Anterior cingulate cortex (tissue), 58 donors: ENCODE data around the gene RIMS3.
"Not testable (repeated sequence)": the region's sequence is repeated elsewhere in the genome, so short reads cannot be mapped to it uniquely, and the experiment has no call there.

ENCODE experiments used
- DNase-seq, 58 donors: peaks; one replicate each; lab custom pipeline; 2025; lab: John Stamatoyannopoulos, UW

The RIMS3 gene

DNA sequence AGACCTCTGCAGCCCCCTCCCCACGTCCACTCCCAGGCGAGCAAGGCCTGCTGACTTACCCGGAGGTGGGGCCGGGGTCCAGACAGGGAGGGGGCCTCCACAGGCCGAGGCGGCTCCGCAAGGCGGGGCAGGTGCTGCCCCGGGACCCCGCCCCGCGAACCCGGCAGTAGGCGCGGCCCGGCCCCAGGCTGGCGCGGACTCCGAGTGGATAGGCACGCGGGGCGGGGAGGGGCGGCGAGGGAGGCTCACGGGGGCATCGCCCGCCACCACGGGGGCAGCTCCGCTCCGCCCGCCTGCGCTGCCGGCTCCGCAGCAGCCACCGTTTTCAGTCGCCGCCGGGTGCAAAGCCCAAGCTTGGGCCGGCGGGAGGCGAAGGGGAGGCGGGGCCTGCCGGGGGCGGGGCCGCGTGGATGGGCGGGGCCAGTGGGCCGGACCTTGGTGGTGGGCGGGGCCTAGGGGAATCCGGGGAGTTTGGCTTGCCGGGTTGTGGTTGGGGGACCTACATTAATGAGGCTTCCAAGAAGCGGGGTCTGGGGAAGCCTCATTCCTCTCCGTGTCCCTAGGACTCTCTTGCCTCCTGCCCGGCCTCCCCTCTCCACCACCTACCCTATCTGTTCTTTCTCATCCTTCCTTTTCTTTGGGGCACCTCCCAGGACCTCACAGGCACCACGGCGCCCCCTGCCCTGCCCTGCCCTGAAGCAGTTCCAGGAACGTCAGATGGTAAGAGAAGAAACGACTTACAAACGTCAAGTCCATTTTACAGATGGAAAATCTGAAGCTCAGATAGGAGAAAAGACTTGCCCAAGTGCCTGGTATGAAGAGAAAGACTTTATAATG lies at the start of gene RIMS3:
RIMS3 (minus strand) TSS at position 348 of the 837 bp plus-strand sequence. CDS start 23,757 bp downstream, outside the sequence.
- DNase-seq: peak in 55 of 58 donors; percentile 29 to 90 (median 67)

DNA sequence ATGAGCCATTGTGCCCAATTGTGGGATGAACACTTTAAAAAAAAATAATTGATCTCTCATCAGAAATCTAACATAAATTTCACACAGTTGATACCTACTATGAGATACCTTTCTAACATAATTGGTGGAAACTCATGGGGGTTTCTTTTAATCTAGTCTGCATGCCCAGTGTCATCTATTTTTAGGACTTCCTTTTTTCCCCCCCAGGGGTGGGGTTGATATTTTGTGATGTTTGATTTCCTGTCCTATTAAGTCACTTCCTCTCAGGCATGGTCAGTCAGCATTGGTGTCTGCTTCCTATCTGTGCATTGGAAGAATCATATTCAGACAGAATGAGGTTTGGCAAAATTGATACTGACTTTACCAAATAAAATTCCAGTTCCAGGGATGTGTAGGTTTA lies 47.5 kb upstream of the RIMS3 start:
- no peak for DNase-seq

DNA sequence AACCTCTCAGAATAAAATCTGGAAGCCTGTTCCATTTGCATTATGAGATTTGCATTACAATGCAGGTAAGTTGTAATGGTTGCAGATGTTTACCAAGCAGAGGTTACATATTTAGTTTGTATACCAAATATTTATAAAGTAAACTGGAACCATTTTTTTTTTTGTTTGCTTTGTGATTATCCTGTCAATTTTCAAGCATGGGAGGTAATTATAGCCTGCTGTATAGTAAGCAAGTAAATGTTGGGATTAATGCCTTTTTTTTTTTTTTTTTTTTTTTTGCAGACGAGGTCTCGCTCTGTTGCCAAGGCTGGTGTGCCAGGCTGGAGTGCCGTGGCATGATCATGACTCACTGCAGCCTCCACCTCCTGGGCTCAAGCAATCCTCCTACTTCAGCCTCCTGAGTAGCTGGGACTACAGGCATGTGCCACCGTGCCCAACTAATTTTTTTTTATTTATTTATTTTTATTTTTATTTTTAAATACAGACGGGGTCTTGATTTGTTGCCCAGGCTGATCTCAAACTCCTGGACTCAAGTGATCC lies 47.0 kb upstream of the RIMS3 start:
- DNase-seq: no peak

DNA sequence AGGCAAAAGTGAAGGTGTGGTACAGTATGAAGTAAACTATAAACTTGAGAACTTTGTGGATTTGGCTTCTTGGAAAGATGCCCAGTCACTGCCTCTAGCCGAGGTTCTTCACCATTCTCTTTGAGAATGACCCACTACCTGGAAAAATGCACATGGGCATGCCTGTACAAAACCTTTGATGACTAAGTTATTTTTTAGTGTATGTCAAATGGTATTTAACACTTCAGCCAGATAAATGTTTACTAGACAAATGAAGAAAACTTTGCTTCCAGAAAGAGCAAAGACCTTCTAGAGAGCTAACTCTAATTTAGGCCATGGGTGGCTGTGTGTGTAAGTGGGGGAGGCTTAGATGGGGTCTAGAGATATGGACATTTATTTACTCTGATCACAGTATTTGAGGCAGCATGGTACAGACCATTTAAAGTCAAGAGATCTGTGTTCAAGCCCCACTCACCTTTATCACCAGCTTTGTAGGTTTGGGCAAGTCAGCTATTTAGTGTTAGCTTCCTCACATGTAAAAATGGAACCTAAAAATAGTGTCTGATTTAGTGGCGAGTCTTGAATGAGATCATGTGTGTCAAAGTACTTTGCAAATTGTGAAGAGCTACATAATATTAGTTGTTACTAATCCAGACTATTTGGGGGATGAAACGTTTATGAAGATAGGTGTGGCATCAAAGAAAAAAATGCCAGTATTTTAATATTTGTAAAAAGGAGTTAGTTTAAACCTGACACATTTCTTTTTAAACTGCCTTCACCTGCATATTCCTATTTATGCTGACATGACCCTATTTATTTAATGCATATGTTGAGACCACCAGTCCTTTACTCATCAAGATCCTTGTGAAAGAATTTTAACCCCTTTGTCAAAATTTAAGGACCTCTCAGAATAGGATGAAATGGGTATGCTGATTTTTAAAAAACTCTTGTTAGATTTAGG lies 46.3 kb upstream of the RIMS3 start:
- DNase-seq: no peak

DNA sequence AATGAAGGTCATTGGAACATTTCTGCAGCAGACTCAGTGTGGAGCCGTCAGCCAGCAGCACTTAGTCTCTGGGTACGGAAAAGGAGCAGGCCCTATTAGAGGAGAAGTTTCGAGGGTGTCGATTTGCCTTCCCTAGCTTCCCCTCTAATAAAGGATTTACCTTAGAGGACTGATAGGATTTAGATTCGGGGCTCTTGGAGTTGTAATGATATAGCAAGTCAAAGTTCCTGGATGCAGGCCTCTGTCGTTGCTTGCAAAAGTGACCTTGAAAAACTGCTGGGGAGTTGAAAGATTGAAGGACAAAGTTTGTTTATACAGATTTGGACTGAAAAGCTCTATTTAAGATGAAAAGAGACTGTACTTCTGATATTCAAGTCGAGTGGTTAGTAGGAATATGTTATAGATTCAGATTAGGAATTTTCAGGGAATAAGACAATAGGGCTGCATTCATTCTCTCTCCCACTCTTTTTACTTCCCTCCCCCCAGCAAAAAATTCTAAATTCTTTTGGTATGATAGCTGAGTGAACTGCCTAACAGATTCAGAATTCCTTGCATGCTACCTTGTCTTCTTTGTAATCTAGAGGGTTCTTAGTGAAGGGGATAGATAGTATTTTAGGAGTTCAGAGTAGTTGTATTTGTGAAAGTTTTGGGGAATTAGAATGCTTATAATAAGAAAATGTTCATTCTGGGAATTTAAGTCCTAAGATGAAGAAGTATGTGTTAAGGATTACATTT lies 45.3 kb upstream of the RIMS3 start:
- DNase-seq: peak in 10 of 58 donors; percentile 1 to 15 (median 6)

DNA sequence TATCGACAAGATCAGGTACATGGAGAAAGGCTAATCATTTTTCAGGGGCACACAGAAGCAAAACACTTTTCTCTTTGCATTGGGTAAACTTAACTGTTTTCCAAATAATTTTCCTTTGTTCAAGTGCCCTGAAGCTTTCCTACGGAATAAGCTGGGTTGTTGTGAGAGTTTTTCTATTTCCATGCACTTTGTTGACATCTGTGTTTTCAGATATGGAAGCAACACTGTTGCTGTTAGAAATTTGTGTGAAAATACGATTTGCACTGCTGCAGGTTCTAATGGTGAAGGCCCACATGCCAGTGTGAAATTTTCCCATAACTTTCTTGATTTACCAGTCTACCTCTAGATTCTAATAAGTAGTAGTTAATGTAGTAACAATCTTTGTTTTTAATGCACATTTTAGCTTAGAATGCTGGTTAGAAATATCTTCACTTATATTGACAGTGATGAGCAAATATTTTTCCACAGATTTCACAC lies 44.4 kb upstream of the RIMS3 start:
- DNase-seq: no peak

DNA sequence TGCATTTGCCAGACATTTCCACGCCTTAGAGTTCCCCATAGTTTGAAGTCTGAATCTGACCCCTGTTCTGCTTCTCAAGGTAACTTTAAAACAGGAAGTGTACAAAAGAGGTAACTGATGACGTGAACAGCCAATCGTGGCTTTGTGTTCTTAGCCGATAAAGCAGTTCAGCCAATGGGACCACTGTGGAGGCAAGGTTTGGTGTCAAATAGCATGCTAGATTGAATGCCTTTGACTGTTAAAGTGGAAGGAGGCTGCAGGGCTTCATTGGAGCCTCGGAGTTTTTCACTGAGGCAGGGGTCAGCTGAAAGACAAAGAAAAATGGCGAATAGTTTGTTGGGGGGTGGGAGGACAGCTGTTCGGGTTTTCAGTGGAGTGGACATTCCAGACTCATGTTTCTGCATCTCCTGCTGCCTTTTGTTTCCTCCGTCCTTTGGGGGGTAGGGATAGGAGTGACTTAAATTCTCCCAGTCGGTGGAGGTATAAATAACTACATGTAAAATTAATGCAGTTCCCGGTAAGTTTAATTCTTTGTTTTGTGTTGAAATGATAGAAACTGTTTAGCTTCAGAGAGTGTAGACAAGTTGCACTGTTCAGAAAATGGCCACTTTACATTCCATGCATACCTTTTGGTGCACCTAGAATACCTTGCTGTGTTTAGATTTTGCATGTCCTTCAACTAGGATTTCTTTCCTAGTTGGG lies 43.8 kb upstream of the RIMS3 start:
- peak in 57 of 58 donors; percentile 4 to 96 (median 76) for DNase-seq

DNA sequence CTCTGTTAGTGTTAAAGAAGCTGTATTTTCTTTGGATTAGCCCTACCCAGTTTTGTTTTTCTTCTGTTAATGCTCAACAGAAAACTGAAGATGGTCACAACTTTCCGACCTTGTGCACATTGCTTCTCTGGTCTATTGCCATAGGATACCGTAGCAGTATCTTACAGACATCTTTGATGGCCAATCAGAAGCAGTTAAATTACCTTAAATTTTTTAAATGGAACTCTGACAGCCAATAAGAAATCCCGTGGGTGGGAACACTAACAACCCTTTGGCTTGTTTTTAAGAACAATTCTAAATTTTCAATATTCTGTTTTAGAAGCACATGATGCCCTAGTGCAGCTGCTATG lies 43.2 kb upstream of the RIMS3 start:
- no peak for DNase-seq

DNA sequence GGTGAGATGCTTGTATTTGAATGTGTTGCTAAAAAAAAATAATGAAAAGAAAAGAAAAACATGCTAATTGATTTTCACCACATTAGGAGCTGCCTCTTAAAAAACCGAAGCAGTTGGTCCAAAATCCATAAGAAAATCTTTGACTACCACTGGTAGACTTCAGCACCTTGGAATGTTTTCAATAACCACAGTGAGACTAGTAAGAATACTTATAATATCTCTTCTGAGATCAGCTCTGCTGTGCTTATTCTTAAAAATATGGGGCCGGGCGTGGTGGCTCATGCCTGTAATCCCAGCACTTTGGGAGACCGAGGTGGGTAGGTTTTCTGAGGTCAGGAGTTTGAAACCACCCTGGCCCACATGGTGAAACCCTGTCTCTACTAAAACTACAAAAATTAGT lies 41.1 kb upstream of the RIMS3 start:
- no peak for DNase-seq

DNA sequence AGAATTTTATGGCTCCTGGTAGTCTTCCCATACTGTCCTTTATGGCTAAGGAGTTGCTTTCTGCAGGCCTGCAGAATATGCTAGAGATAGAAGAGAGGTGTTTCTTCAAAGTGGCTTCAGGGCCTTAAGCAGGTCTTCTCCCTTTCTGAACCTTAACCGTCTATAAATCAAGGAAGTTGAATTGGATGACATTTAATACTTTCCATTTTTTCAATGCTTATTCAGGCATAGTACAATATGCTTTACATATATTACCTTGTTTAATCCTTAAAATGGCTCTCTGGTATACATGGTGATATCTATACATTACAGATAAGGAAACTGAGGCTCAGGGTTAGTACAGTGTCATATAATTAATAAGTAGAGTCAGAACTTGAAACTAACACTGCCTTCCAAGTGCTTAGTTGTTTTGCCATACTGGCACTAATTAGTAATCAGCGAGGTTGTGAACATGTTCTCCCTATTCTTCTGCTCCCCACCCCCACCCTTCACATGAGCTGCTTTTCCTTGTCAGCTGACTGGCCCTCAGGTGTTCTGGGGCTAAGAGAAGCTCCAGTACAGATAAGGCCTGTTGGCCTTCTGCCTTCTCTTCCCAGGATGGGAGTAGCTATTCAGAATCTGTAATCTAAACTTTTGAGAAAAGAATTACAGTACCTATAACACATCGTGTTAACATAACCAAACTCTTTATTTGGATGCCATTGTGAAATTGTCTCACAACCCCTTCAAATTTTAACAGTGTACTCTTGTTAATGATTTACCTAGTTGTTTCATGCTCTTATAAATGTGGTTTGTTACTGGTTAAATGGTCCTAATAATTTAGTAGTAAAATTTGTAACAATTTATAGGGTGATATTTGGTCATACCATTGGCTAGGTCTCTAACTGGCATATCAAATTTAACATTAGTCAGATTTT lies 39.6 kb upstream of the RIMS3 start:
- DNase-seq: no peak

DNA sequence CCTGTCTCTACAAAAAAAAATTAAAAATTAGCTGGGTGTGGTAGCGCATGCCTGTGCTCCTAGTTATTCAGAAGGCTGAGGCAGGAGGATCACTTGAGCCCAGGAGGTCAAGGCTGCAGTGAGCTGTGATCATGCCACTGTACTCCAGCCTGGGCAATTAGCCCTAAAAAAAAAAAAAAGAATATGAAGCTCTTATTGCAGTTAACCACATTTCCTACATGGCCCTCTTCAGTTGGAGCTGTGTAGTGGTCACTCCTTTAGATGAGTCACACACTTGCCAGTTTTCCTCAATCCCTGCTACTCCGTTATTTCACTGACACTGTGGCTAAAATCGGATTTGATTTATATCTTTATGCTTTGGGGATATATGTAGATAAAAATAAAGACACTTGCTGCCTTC lies 37.8 kb upstream of the RIMS3 start:
- no peak for DNase-seq

DNA sequence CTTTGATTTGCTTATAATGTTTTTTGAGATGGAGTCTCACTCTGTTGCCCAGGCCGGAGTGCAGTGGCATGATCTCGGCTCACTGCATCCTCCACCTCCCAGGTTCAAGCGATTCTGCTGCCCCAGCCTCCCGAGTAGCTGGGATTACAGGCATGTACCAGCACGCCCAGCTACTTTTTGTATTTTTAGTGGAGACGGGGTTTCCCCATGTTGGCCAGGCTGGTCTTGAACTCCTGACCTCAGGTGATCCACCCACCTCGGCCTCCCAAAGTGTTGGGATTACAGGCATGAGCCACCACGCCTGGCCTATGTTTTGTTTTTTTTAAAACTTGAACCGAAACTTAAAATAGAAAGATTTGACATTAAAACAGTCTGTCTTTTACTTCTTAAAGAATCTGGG lies 37.3 kb upstream of the RIMS3 start:
- DNase-seq: not testable (repeated sequence)

DNA sequence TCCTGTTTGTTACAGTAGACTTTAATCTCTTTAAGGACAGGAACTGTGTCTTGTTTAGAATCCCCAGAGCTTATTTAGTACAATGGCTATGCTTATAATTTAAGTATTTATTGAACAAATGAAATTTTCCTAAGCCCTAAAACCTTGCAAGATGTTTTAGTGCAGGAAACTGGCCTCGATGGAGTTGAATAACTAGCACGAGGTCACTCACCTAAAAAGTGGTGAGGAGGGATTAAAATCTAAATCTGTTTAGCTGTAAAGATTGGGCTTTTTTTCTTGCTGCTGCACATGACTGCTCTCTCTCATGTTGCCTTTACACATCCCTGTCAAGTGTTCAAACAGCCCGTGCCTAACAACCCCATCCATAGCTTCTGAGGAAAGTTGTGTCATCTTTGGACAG lies 36.2 kb upstream of the RIMS3 start:
- no peak for DNase-seq

DNA sequence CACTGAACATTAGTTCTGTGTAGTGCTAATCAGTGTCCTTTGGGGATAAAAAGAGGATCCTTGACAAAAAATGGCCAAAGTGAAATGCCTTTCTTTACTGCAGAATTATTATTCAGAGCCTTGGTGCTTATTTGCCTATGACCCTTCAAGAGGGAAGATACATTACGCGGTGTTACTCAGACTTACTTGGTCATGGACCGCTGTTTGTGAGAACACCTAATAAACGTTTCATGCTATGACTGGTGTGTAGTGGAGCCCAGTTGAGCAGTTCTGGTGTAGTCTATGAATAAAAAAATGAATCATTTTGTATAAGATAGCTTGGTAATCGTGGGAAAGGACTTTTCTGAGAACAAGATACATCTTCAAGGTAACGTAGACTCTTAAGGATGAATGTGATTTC lies 34.3 kb upstream of the RIMS3 start:
- DNase-seq: no peak

DNA sequence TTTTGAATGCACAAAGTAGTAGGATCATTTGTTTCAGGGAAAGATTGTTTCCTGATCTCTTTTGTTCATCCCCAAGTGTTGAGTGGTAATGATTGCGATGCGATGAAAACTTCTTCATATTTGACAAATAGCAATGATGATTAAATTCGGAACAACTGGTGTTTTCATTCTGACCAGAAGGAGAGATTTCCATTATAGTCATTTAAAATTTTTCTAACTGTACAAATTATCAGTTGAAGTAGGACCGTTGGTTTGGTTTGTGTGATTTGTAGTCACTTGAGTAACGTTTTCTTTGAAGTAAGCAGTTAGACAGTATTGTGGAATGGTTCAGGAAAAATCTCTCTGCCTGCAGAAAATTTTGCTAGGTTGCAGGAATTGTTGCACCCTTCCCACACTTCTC lies 32.0 kb upstream of the RIMS3 start:
- no peak for DNase-seq

DNA sequence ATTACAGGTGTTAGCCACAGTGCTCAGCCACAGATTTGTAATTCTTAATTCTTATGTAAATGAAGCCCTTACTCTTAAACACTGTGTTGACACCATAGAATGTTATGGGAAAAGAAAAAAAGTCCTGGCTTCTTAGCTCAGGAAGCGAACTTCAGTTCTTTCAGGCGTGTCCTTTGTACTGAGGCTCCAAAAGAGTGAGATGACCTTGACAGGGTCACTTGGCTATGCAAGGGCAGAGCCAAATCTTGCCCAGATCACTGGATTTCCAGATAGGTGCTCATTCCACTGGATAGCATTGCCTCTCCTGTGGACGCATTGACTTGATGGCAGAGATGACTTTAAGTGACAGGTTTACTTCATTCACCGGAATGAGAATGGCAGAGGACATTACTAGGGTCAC lies 30.8 kb upstream of the RIMS3 start:
- DNase-seq: no peak

DNA sequence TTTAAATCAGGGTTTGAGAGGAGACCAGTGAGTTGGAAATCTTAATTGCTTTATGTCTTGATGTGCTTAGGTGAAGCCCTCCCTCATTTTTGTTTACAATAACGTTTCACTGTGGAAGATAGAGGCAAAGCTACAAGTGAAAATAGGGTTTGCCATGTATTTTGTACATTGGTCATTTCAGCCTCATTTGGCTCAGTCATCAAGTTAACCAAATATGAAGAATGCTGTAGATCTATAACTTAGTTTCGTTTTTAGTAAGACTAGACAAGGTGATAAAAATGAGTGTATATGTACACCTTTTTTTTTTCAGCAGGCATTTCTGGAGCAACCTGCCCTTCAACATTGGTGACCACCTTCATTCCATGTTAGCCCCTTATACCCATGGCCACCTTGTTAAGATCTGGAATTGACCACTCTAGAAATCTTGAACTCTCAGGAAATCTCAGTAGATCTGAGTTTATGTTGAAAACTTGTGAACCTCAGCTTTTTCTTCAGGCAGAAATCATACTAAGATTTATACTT lies 28.9 kb upstream of the RIMS3 start:
- no peak for DNase-seq

DNA sequence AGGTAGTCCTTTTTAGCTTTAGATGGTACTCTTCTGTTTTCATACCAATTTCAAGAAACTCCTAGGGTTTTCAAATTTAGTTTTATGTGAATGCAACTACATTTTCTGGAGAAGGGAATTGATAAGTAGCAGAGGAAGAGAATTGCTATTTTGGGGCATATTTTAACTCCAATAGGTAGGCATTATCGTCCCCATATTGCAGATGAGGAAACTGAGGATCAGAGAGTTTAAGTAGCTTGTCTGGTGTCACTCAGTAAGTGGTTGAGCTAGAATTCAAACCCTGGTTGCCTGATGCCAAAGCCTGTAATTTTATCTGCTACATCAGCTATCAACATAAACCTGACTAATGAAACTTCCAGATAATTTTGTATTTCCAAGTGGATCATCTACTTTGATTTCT lies 27.9 kb upstream of the RIMS3 start:
- DNase-seq: no peak
